ENCODE data around the gene CATSPERE.

DNA sequence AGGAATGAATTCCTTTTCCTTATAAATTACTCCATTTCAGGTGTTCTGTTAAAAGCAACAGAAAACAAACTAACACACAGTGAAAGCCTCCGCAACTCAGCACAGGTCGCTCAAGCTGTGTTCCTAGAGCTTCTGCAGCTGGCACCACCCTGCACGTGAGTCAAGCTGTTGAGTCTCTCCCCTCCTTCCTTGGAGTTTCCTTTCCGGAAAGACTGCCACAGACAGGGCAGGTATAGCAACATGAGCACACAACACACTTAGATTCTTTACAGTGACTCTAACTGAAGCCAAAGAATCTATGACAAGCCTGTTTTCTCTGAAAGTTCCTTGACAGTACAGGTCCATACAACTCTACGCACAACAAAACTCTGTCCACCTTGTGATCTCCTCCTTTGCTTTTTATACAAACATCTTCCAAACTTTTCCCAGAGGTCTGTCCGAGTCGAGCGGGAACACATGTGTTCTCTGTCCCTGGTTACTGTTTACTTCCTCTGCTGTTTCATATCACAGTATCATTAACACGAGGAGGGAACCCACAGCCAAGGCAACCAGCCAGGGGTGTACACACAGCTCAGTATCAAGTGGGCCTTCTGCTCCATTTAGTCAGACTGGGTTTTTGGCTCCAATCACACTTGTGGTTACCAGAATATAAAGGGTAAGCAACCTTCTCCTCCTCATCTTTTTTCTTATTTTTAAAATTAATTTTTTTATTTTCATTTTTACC, 153.2 kb downstream of the CATSPERE start:
- no peak for TF ChIP-seq POLR2A (IDR thresholded peaks at IDR 0.05)
- TF ChIP-seq, protein P1, sequence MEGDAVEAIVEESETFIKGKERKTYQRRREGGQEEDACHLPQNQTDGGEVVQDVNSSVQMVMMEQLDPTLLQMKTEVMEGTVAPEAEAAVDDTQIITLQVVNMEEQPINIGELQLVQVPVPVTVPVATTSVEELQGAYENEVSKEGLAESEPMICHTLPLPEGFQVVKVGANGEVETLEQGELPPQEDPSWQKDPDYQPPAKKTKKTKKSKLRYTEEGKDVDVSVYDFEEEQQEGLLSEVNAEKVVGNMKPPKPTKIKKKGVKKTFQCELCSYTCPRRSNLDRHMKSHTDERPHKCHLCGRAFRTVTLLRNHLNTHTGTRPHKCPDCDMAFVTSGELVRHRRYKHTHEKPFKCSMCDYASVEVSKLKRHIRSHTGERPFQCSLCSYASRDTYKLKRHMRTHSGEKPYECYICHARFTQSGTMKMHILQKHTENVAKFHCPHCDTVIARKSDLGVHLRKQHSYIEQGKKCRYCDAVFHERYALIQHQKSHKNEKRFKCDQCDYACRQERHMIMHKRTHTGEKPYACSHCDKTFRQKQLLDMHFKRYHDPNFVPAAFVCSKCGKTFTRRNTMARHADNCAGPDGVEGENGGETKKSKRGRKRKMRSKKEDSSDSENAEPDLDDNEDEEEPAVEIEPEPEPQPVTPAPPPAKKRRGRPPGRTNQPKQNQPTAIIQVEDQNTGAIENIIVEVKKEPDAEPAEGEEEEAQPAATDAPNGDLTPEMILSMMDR (IDR thresholded peaks at IDR 0.05) = no peak

Data from prostate gland (tissue), 2 donors.